Inflammatory macrophage treated with lipopolysaccharide for 4 hours (primary cell): Measurements from ENCODE around the gene CHST7.

Experiments used
- DNase-seq: peaks from one replicate; pipeline ENCODE4 v3.0.0-alpha.2; 2020

Gene CHST7

GRCh38 chrX:46573892-46574773 lies 568 bp downstream of the CHST7 start:
- no peak for DNase-seq

GRCh38 chrX:46574774-46575381 lies 1.3 kb downstream of the CHST7 start:
- no peak for DNase-seq

GRCh38 chrX:46575586-46575985 lies 2.0 kb downstream of the CHST7 start:
- no peak for DNase-seq

GRCh38 chrX:46575991-46576392 lies 2.4 kb downstream of the CHST7 start:
- peak; percentile 62 for DNase-seq

- DNase-seq: no peak
These were observed 2.9 kb downstream of the CHST7 start for GRCh38 chrX:46576458-46576857.

- peak; percentile 73 for DNase-seq
These were observed 3.8 kb downstream of the CHST7 start for GRCh38 chrX:46577221-46578005.

GRCh38 chrX:46579250-46579649 lies 5.7 kb downstream of the CHST7 start:
- DNase-seq: no peak

GRCh38 chrX:46580613-46581012 lies 7.0 kb downstream of the CHST7 start:
- no peak for DNase-seq

GRCh38 chrX:46582325-46582724 lies 8.8 kb downstream of the CHST7 start:
- no peak for DNase-seq

GRCh38 chrX:46582966-46583365 lies 9.4 kb downstream of the CHST7 start:
- no peak for DNase-seq

- DNase-seq: no peak
These were observed 11.2 kb downstream of the CHST7 start for GRCh38 chrX:46584736-46585135.

- peak; percentile 45 for DNase-seq
These were observed 13.6 kb downstream of the CHST7 start for GRCh38 chrX:46587158-46587557.

GRCh38 chrX:46587753-46588171 lies 14.2 kb downstream of the CHST7 start:
- DNase-seq: no peak

GRCh38 chrX:46588263-46588662 lies 14.7 kb downstream of the CHST7 start:
- no peak for DNase-seq

GRCh38 chrX:46589977-46590723 lies 16.6 kb downstream of the CHST7 start:
- no peak for DNase-seq

GRCh38 chrX:46595084-46595483 lies 21.5 kb downstream of the CHST7 start:
- DNase-seq: no peak

- no peak for DNase-seq
These were observed 23.6 kb downstream of the CHST7 start for GRCh38 chrX:46597208-46597607.

- no peak for DNase-seq
These were observed 24.2 kb downstream of the CHST7 start for GRCh38 chrX:46597771-46598170.

- no peak for DNase-seq
These were observed 25.5 kb downstream of the CHST7 start for GRCh38 chrX:46599051-46599560.

- DNase-seq: no peak
These were observed 27.7 kb downstream of the CHST7 start for GRCh38 chrX:46601283-46601682.

GRCh38 chrX:46602468-46603102 lies 29.0 kb downstream of the CHST7 start:
- no peak for DNase-seq

GRCh38 chrX:46607916-46608315 lies 34.4 kb downstream of the CHST7 start:
- DNase-seq: no peak
